HG02885 (cell line): ENCODE measurements around the gene TANGO6.
"Not testable (repeated sequence)": the region's sequence is repeated elsewhere in the genome, so short reads cannot be mapped to it uniquely, and the experiment has no call there.

Source experiments
- ATAC-seq: cut with Tn5 transposase; IDR thresholded peaks from one replicate; pipeline ENCODE4 v1.9.1; 2021; ENCODE audit warnings: mild to moderate bottlenecking; ENCODE audit not compliant: unreplicated experiment, poor library complexity

The TANGO6 gene

DNA sequence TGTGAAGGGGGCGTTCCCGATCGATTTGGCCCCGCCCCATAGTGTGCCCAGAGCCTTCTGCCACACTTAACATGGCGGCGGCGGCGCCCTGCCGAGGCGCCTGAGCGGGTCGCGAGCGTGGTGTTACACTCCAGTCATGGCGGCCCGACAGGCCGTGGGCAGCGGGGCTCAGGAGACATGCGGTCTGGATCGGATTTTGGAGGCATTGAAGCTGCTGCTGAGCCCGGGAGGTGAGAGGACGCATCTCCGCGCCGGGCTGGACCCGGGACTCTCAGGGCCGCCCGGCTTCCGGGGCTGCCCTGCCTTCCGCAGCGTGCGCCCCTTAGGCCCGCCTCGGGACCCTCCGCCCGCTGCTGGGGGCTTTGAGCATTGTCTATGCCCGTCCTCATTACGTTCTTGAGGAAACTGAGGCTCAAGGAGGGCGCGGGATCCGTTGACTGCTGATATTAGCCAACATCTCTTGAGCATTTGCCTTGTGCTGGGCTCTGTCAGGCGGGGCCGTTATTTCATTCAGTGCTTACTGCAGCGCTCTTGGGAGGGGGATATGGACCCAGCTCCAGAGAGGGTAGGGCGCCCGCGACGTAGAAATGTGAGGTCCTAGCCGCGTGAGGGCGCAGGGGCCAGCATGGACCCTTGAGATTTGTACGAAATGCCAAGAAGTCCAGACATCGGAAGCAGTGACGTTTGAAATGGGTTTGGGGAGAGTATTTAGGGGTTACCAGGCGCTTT is at the start of gene TANGO6:
Gene TANGO6 (plus strand): TSS at position 50 of the 729 bp plus-strand sequence. CDS start 87 bp downstream, at position 137.
- ATAC-seq: peak; percentile 91

DNA sequence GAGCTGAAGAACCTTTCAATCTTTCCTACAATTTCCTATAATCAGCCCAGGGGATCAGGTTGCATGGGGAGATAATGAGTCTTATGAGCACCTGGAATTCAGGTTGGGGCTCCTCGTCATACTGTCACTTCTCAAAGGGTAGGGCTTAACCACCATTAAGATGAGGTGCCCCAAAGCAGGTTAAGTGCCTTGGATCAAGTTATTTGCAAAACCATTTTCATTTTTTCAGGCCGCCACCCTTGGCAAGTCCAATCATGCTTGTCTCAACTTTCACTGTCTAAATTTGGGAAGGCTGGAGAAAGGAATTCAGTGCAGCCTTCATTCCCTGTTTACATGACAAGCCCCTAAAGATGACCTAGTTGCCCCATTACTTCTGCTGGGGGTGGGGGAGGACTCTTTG is 44.9 kb upstream of the TANGO6 start:
- no peak for ATAC-seq

DNA sequence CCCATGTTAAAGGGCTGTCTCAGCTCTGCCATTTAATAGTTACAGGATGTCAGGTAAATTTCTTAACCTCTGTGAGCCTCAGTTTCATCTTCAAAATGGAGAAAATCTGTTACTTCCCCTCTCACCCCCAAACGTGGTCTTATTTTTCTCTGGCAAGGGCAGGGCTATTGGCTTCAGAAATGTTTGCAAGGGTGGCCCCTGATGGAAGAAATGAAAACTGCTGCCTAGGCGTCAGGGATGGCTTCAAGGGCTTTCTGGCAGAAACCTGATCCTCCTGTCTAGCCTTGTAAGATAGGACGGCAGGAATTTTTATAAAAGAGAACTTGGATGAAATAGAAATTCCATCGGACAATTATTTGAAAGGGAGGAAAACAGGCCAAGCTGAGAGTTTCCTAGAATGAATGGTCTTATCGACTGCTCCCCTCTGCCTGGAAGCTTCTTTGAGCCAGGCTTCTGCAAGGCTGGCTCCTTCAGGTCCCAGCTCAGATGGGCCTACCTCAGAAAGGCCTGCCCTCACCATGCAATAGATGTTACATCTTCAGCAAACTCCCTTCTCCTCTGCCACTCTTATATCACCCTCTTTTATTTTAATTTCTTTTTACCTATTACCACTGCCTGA is 43.0 kb upstream of the TANGO6 start:
- peak; percentile 51 for ATAC-seq

DNA sequence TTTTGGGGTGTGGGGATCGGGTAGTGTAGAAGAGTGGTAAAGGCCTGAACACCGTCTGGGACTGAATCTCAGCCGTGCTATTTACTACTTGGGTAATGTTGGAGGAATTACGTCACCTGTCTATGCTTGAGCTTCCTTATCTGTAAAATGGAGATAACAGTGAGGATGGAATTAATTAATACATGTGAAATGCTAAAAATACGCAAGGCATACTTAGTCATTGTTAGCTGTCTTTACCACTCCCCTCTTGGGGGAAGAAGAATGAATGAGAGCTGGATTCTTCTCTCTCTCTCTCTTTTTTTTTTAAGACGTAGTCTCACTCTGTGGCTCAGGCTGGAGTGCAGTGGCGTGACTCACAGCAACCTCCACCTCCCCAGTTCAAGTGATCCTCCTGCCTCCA is 41.1 kb upstream of the TANGO6 start:
- no peak for ATAC-seq

GRCh38 chr16:68806422-68806821 is 36.9 kb upstream of the TANGO6 start:
- ATAC-seq: no peak

- ATAC-seq: no peak
These were observed 36.4 kb upstream of the TANGO6 start for GRCh38 chr16:68806981-68807380.

DNA sequence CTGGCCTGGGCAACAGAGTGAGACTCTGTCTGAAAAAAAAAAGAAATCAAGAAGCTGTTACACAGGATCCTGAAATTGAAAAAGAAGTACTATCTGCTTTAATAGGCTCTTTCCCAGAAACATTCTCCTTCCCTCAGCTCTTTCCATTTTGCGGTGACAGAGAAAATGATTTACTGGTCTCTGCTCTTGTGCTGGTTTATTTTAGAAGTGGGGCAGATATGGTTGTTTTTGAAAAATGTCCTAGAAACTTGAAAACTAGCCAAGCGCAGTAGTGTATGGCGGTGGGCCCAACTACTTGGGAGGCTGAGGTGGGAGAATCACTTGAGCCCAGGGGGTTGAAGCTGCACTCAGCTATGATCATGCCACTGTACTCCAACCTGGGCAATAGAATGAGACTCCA is 28.8 kb upstream of the TANGO6 start:
- ATAC-seq: no peak

- ATAC-seq: no peak
These were observed 19.8 kb upstream of the TANGO6 start for GRCh38 chr16:68823401-68824135.

- no peak for ATAC-seq
These were observed 17.9 kb upstream of the TANGO6 start for GRCh38 chr16:68825427-68825826.

DNA sequence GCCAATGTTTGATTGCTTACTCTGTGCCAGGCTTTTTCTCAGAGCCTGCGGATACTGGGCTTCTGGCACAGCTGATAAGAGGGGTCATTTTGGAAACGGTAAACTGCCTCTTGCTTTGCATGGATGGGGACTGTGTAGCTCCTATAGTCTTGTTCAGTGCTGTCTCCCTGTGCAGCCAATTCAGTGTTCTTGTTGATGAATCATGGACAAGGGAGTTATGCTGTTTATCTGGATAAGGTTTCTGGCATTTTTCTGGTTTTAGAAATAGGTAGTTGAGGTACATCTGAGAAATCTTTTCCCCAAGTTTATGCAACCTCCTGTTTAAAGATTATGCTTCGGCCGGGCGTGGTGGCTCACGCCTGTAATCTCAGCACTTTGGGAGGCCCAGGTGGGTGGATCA is 16.7 kb upstream of the TANGO6 start:
- no peak for ATAC-seq

DNA sequence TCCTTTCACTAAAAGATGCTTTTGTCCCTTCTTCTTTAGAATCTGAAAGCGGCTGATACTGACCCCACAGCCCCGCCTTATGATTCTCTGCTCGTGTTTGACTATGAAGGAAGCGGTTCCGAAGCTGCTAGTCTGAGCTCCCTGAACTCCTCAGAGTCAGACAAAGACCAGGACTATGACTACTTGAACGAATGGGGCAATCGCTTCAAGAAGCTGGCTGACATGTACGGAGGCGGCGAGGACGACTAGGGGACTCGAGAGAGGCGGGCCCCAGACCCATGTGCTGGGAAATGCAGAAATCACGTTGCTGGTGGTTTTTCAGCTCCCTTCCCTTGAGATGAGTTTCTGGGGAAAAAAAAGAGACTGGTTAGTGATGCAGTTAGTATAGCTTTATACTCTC is 10.1 kb upstream of the TANGO6 start:
- ATAC-seq: no peak

DNA sequence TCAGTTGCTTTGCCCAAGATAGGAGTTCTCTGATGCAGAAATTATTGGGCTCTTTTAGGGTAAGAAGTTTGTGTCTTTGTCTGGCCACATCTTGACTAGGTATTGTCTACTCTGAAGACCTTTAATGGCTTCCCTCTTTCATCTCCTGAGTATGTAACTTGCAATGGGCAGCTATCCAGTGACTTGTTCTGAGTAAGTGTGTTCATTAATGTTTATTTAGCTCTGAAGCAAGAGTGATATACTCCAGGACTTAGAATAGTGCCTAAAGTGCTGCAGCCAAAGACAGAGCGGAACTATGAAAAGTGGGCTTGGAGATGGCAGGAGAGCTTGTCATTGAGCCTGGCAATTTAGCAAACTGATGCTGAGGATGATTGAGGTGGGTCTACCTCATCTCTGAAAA is 8.8 kb upstream of the TANGO6 start:
- no peak for ATAC-seq

GRCh38 chr16:68835970-68836369 is 7.4 kb upstream of the TANGO6 start:
- ATAC-seq: no peak

GRCh38 chr16:68839831-68840230 is 3.5 kb upstream of the TANGO6 start:
- no peak for ATAC-seq

DNA sequence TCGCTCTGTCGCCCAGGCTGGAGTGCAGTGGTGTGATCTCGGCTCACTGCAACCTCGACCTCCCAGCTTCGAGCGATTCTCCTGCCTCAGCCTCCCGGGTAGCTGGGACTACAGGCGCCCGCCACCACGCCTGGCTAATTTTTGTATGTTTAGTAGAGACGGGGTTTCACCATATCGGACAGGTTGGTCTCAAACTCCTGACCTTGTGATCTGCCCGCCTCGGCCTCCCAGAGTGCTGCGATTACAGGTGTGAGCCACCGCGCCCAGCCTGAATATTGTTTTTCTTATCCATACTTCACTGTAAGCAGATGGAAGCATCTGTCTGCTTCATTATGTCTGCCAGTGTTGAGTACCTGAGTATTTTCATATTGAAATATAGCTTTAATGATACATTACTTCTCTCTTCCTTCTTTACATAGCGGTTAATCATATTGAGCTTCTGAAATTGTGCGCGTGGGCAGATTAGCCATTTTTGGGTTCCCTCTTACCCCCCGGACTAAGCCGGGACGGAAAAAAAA is 308 bp upstream of the TANGO6 start:
- not testable (repeated sequence) for ATAC-seq

DNA sequence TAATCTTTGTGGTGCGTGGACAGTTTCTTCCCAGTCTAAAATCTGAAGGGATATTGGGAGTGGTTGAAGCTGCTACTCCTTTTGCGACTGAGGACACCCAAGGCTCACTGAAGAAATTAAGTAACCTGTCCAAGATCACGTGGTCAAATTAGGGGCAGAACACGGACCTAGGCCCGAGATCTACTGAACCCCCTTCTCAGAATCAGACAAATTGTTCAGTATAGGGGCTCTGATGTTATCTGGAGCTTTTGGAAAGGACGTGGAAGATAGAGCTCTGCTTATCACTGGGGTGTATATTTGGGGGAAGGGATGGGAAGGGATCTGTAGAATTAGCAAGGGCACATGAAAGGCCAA is 857 bp downstream of the TANGO6 start:
- ATAC-seq: no peak

GRCh38 chr16:68848786-68849185 is 5.5 kb downstream of the TANGO6 start:
- ATAC-seq: no peak

DNA sequence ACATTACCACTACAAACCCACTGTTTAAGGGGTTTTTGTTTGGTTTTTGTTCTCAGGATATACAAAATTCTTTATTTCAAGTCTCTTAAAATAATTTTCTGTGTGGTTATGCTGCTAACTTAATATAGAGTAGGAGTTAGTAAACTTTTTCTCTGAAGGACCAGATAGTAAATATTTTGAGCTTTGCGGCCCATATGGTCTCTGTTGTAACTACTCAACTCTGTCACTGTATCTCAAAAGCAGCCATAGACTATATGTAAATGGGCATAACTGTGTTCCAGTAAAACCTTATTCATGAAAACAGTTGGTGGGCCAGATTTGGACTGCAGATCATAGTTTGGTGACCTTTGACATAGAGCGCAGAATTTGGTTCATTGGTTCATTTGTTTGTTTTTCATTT is 7.2 kb downstream of the TANGO6 start:
- ATAC-seq: no peak

GRCh38 chr16:68851601-68852000 is 8.3 kb downstream of the TANGO6 start:
- ATAC-seq: no peak

DNA sequence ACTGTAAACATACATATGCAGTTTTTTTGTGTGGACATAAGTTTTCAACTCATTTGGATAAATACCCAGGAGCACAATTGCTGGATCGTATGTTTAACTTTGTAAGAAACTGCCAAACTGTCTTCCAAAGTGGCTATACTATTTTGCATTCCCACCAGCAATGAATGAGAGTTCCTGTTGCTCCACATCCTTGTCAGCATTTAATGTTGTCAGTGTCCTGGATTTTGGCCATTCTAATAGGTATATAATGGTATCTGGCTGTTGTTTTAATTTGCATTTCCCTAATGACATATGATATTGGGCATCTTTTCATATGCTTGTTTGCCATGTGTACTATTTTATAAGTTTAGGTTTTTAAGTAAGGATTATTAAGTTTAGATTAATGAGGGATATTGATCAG is 14.1 kb downstream of the TANGO6 start:
- ATAC-seq: no peak

DNA sequence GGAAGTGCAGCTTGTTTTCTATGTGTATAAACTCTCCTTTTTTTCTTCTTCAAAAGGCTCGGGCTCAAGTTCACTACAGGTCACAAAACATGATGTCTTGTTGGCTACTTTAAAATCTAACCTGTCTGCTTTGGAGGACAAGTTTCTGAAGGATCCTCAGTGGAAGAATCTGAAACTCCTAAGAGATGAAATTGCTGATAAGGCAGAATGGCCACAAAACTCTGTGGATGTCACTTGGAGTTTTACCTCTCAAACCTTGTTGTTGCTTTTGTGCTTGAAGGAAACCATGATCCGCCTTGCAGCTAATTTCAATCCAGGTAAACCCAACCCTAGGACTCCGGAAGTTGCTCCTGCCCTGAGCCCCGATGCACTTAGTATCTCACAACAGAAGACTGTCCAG is 16.5 kb downstream of the TANGO6 start:
- no peak for ATAC-seq
